ENCODE measurements around the gene ALDH8A1.

Gene ALDH8A1

DNA sequence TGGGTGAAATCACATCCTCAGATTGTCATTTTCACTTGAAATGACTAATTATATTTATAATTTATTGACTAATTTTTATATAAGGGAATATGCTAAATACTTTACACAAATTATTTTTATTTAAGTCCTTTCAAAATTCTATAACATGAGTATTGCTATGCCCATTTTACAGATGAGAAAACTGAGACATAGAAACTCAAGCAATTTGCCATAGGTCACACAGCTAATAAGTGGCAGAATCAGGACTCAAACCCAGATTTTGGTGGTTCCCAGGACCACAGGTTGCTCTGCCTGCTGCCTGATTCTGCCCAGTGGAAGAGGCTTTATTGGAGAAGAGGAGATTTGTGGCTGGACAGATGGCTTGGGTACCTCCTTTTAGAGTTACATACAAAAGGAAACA is 4.9 kb downstream of the ALDH8A1 start:
- Histone ChIP-seq H3K4me3 (replicated peaks; ENCODE audit: insufficient read depth, low read length) (no peak overlapping the region), H3K27ac (replicated peaks) (no peak overlapping the region), H3K27me3 (ENCODE audit: insufficient read depth, poor library complexity, severe bottlenecking) (peaks cover 2% of the 10 kb centered on the region)
- no peak for DNase-seq (ENCODE audit: low read depth in 1 of 2, low spot score in 1 of 2)
- TF ChIP-seq SPI1 (IDR thresholded peaks at IDR 0.05; ENCODE audit: borderline replicate concordance, low read depth) (no peak), POLR2AphosphoS5 (IDR thresholded peaks at IDR 0.05; ENCODE audit: low read depth) (no peak), GABPA (IDR thresholded peaks at IDR 0.05; ENCODE audit: low read depth) (no peak)
- TF ChIP-seq, protein P1, sequence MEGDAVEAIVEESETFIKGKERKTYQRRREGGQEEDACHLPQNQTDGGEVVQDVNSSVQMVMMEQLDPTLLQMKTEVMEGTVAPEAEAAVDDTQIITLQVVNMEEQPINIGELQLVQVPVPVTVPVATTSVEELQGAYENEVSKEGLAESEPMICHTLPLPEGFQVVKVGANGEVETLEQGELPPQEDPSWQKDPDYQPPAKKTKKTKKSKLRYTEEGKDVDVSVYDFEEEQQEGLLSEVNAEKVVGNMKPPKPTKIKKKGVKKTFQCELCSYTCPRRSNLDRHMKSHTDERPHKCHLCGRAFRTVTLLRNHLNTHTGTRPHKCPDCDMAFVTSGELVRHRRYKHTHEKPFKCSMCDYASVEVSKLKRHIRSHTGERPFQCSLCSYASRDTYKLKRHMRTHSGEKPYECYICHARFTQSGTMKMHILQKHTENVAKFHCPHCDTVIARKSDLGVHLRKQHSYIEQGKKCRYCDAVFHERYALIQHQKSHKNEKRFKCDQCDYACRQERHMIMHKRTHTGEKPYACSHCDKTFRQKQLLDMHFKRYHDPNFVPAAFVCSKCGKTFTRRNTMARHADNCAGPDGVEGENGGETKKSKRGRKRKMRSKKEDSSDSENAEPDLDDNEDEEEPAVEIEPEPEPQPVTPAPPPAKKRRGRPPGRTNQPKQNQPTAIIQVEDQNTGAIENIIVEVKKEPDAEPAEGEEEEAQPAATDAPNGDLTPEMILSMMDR (IDR thresholded peaks at IDR 0.05; ENCODE audit: insufficient read depth, low read length) = no peak
- TF ChIP-seq, protein P2, sequence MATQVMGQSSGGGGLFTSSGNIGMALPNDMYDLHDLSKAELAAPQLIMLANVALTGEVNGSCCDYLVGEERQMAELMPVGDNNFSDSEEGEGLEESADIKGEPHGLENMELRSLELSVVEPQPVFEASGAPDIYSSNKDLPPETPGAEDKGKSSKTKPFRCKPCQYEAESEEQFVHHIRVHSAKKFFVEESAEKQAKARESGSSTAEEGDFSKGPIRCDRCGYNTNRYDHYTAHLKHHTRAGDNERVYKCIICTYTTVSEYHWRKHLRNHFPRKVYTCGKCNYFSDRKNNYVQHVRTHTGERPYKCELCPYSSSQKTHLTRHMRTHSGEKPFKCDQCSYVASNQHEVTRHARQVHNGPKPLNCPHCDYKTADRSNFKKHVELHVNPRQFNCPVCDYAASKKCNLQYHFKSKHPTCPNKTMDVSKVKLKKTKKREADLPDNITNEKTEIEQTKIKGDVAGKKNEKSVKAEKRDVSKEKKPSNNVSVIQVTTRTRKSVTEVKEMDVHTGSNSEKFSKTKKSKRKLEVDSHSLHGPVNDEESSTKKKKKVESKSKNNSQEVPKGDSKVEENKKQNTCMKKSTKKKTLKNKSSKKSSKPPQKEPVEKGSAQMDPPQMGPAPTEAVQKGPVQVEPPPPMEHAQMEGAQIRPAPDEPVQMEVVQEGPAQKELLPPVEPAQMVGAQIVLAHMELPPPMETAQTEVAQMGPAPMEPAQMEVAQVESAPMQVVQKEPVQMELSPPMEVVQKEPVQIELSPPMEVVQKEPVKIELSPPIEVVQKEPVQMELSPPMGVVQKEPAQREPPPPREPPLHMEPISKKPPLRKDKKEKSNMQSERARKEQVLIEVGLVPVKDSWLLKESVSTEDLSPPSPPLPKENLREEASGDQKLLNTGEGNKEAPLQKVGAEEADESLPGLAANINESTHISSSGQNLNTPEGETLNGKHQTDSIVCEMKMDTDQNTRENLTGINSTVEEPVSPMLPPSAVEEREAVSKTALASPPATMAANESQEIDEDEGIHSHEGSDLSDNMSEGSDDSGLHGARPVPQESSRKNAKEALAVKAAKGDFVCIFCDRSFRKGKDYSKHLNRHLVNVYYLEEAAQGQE (IDR thresholded peaks at IDR 0.05; ENCODE audit: insufficient replicate concordance, low read depth) = no peak

DNA sequence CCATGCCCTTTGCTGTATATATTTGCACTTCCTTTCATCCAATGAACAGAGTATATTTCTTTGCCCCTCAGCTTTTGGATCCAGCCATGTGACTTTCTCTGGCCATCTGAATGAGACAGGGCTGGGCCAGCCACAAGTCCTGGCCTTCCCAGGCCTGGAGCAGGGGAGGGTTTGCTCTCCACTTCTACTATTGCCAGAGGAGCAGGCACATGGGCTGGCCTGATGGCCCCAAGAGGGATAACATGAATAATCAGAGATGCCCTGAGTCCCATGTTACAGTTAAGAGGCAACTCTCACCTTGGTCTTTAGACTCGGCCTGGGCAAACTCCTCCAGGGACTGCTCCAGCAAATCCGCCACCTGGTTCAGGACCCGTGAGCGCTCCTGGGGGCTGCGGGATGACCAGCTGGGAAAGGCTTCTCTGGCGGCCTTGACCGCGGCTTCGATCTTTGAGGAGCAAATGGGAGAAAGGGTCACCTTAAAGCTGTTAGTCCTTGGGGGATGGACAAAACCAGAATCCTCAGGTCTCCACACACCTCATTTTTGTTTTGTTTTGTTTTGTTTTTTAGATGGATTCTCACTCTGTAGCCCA is 6.3 kb downstream of the ALDH8A1 start:
- no peak for TF ChIP-seq SPI1 (IDR thresholded peaks at IDR 0.05; ENCODE audit: borderline replicate concordance, low read depth)
- no peak for TF ChIP-seq GABPA (IDR thresholded peaks at IDR 0.05; ENCODE audit: low read depth)
- TF ChIP-seq, protein P1 (IDR thresholded peaks at IDR 0.05; ENCODE audit: insufficient read depth, low read length) = no peak
- TF ChIP-seq, protein P2 (IDR thresholded peaks at IDR 0.05; ENCODE audit: insufficient replicate concordance, low read depth) = no peak
- TF ChIP-seq POLR2AphosphoS5 (IDR thresholded peaks at IDR 0.05; ENCODE audit: low read depth) = no peak
- peaks cover 2% of the 10 kb centered on the region for H3K27me3 ChIP-seq (ENCODE audit: insufficient read depth, poor library complexity, severe bottlenecking)
- no peak overlapping the region for H3K4me3 ChIP-seq (replicated peaks; ENCODE audit: insufficient read depth, low read length)
- DNase-seq (ENCODE audit: low read depth in 1 of 2, low spot score in 1 of 2) = no peak
- no peak overlapping the region for H3K27ac ChIP-seq (replicated peaks)

DNA sequence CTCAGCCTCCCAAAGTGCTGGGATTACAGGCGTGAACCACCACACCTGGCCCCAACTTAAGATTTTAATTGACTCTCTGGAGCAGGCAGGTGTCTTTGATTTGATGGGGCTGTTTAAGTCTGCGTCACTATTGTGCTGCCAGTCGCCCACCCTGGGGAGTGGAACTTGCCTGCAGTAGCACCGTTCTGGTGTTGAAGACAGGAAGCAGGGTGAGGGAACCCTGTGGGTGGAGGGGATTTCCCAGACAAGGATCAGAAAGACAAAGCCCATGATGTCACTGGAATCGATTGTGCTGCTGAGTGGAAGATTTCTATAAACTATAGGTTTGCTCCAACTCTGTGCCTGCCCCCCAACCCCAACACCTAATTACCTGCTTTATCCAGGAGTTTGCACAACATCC is 11.0 kb downstream of the ALDH8A1 start:
- Histone ChIP-seq H3K27ac (replicated peaks) (no peak overlapping the region), H3K27me3 (ENCODE audit: insufficient read depth, poor library complexity, severe bottlenecking) (no peaks in the 10 kb centered on the region), H3K4me3 (replicated peaks; ENCODE audit: insufficient read depth, low read length) (no peak overlapping the region)
- TF ChIP-seq SPI1 (IDR thresholded peaks at IDR 0.05; ENCODE audit: borderline replicate concordance, low read depth) (no peak), GABPA (IDR thresholded peaks at IDR 0.05; ENCODE audit: low read depth) (no peak), POLR2AphosphoS5 (IDR thresholded peaks at IDR 0.05; ENCODE audit: low read depth) (no peak)
- TF ChIP-seq, protein P2 (IDR thresholded peaks at IDR 0.05; ENCODE audit: insufficient replicate concordance, low read depth) = no peak
- TF ChIP-seq, protein P1 (IDR thresholded peaks at IDR 0.05; ENCODE audit: insufficient read depth, low read length) = no peak
- DNase-seq (ENCODE audit: low read depth in 1 of 2, low spot score in 1 of 2) = no peak

All from HL-60 (cell line).